GM21515 (cell line): Measurements from ENCODE around the gene ZNF583.

ENCODE experiments used
- ATAC-seq: cut with Tn5 transposase; IDR thresholded peaks from one replicate; pipeline ENCODE4 v1.9.1; 2021; ENCODE audit not compliant: unreplicated experiment

The ZNF583 gene

GRCh38 chr19:56441206-56441792, 37.2 kb downstream of the ZNF583 start:
- ATAC-seq, result no peak

GRCh38 chr19:56474308-56474707, 70.2 kb downstream of the ZNF583 start:
- ATAC-seq, result no peak

GRCh38 chr19:56476093-56476492, 72.0 kb downstream of the ZNF583 start:
- no peak for ATAC-seq
